ENCODE data around the gene TEP1. TPM values are rescaled to one million over a fixed set of nuclear protein-coding genes. Genes with fewer than 3 reads are reported as not detected.

Gene TEP1
- total RNA-seq, 1 experiment from 2014 or later = 17.1 TPM

GRCh38 chr14:20412411-20412810, 890 bp downstream of the TEP1 start:
- Histone ChIP-seq H3K27ac (ENCODE audit: low read length) (peak overlapping the region; percentile 91), H3K4me3 (ENCODE audit: low read depth in 2 of 2, low read length in 2 of 2) (peak overlapping the region; percentile 86 to 87), H3K27me3 (ENCODE audit: control insufficient read depth, insufficient read depth, low read length) (no peaks in the 10 kb centered on the region), H3K36me3 (ENCODE audit: control insufficient read depth, insufficient read depth, low read length) (no peaks in the 10 kb centered on the region; the same call in 1 of the 2 replicates), H3K9me3 (ENCODE audit: control insufficient read depth, insufficient read depth, low read depth, low read length) (no peaks in the 10 kb centered on the region), H3K4me1 (ENCODE audit: control insufficient read depth, insufficient read depth, low read length) (peaks cover 9% of the 10 kb centered on the region)
- in situ Hi-C loops (cut with HindIII; ENCODE audit: low pct_unique_long_range_greater_than_20kb, low sequenced_read_pairs) (no loop called here), intact Hi-C loops (cut with micrococcal nuclease; ENCODE audit: unreplicated experiment) (no loop called here)
- no TSS peak for BruUV-seq (replicated peaks)
- no peak for TF ChIP-seq TCF7L2 (IDR thresholded peaks at IDR 0.05; ENCODE audit: low read depth, low read length)
- TF ChIP-seq, protein P1, sequence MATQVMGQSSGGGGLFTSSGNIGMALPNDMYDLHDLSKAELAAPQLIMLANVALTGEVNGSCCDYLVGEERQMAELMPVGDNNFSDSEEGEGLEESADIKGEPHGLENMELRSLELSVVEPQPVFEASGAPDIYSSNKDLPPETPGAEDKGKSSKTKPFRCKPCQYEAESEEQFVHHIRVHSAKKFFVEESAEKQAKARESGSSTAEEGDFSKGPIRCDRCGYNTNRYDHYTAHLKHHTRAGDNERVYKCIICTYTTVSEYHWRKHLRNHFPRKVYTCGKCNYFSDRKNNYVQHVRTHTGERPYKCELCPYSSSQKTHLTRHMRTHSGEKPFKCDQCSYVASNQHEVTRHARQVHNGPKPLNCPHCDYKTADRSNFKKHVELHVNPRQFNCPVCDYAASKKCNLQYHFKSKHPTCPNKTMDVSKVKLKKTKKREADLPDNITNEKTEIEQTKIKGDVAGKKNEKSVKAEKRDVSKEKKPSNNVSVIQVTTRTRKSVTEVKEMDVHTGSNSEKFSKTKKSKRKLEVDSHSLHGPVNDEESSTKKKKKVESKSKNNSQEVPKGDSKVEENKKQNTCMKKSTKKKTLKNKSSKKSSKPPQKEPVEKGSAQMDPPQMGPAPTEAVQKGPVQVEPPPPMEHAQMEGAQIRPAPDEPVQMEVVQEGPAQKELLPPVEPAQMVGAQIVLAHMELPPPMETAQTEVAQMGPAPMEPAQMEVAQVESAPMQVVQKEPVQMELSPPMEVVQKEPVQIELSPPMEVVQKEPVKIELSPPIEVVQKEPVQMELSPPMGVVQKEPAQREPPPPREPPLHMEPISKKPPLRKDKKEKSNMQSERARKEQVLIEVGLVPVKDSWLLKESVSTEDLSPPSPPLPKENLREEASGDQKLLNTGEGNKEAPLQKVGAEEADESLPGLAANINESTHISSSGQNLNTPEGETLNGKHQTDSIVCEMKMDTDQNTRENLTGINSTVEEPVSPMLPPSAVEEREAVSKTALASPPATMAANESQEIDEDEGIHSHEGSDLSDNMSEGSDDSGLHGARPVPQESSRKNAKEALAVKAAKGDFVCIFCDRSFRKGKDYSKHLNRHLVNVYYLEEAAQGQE (IDR thresholded peaks at IDR 0.05; ENCODE audit: insufficient read depth in 1 of 2, low read depth in 2 of 2, low read length in 1 of 2) = no peak
- TF ChIP-seq SIN3A (IDR thresholded peaks at IDR 0.05; ENCODE audit: borderline replicate concordance, insufficient read depth, low read depth, low read length) = no peak
- TF ChIP-seq POLR2AphosphoS5 (IDR thresholded peaks at IDR 0.05; ENCODE audit: low read depth, low read length) = no peak
- TF ChIP-seq CTCF (IDR thresholded peaks at IDR 0.05) = no peak
- ChIA-PET CTCF (interaction anchor here (0.5 to 0.6 kb wide), 2 partner anchors 20 to 105 kb away, joined by 3 to 6 read pairs; no protein-coding TSS in a partner anchor), POLR2A (interaction anchor here (1.1 kb wide), 1 partner anchor 69 kb away, joined by 3 read pairs; the partner anchor contains the start of gene PARP2)
- ATAC-seq (no peak), DNase-seq (ENCODE audit: low read depth, low spot score) (no peak)

DNA sequence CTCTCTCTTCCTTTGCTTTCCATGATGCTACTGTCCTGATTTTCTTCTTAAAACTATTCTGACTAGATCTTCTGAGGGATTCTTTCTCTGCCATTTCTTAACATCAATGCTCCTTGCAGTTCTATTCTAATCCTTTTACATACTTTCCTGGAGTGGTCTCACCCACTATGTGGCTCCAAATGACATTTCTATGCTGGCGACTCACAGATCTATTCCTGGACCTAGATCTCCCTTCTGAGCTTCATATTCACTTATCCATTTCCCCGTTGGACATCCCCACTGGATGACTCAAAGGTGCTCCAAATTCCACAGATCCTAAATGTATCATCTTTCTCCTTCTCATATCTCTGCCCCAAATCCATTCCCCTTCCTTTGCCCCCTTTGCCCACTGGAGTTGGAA, 4.1 kb downstream of the TEP1 start:
- Histone ChIP-seq H3K4me3 (ENCODE audit: low read depth in 2 of 2, low read length in 2 of 2) (no peak overlapping the region), H3K4me1 (ENCODE audit: control insufficient read depth, insufficient read depth, low read length) (peaks cover 9% of the 10 kb centered on the region), H3K36me3 (ENCODE audit: control insufficient read depth, insufficient read depth, low read length) (no peaks in the 10 kb centered on the region; the same call in 1 of the 2 replicates), H3K27me3 (ENCODE audit: control insufficient read depth, insufficient read depth, low read length) (no peaks in the 10 kb centered on the region), H3K27ac (ENCODE audit: low read length) (no peak overlapping the region), H3K9me3 (ENCODE audit: control insufficient read depth, insufficient read depth, low read depth, low read length) (no peaks in the 10 kb centered on the region)
- no peak for DNase-seq (ENCODE audit: low read depth, low spot score)
- ChIA-PET CTCF (interaction anchor here (0.7 kb wide), 1 partner anchor 196 kb away, joined by 5 read pairs; no protein-coding TSS in a partner anchor), POLR2A (no interaction called here)
- ATAC-seq = no peak
- no TSS peak for BruUV-seq (replicated peaks)
- TF ChIP-seq TCF7L2 (IDR thresholded peaks at IDR 0.05; ENCODE audit: low read depth, low read length) (no peak), POLR2AphosphoS5 (IDR thresholded peaks at IDR 0.05; ENCODE audit: low read depth, low read length) (no peak), SIN3A (IDR thresholded peaks at IDR 0.05; ENCODE audit: borderline replicate concordance, insufficient read depth, low read depth, low read length) (no peak), CTCF (IDR thresholded peaks at IDR 0.05) (no peak)
- TF ChIP-seq, protein P1 (IDR thresholded peaks at IDR 0.05; ENCODE audit: insufficient read depth in 1 of 2, low read depth in 2 of 2, low read length in 1 of 2) = no peak
- intact Hi-C loops (cut with micrococcal nuclease; ENCODE audit: unreplicated experiment) (no loop called here), in situ Hi-C loops (cut with HindIII; ENCODE audit: low pct_unique_long_range_greater_than_20kb, low sequenced_read_pairs) (no loop called here)
